ENCODE data around the gene BLOC1S1. TPM values are rescaled to one million over a fixed set of nuclear protein-coding genes. Genes with fewer than 3 reads are reported as not detected.

BLOC1S1 gene
- total and polyA plus RNA-seq, 9 of the 15 experiments (the other 6 are each of a cell fraction or from before 2014, with no cell fraction given) = 75.2 to 161 (median 98.8) TPM

- no peaks in the 10 kb centered on the region for H3K27me3 ChIP-seq (ENCODE audit: control insufficient read depth in 2 of 2, insufficient read depth in 2 of 2, low read length in 2 of 2)
- peaks cover 6% of the 10 kb centered on the region for H3K79me2 ChIP-seq (ENCODE audit: control insufficient read depth, insufficient read depth, low read length)
- WGBS (ENCODE audit: insufficient coverage, low coverage, missing lambda C conversion rate) = 72% methylated on average over 13 of the region's 14 CpGs
- no peaks in the 10 kb centered on the region for H3K9me1 ChIP-seq (ENCODE audit: control insufficient read depth, insufficient read depth, low read length)
- ChIA-PET CTCF (ENCODE audit: low intra/inter-chr PET ratio) (interaction anchor here (1.2 kb wide), 1 partner anchor 532 kb away, joined by 4 read pairs; no protein-coding TSS in a partner anchor), POLR2A (interaction anchor here (0.6 to 1.9 kb wide), 4 partner anchors 10 to 615 kb away, joined by 3 to 6 read pairs (median 4); no protein-coding TSS in a partner anchor)
- H4K20me1 ChIP-seq (replicated peaks; ENCODE audit: control insufficient read depth, insufficient read depth, low read length) = peaks cover 13% of the 10 kb centered on the region; the same call in 1 of the 2 replicates
- H3K4me1 ChIP-seq (replicated peaks in 1 of 2; ENCODE audit: control insufficient read depth in 2 of 2, insufficient read depth in 2 of 2, low read length in 2 of 2) = peaks cover 15 to 25% of the 10 kb centered on the region in 2 experiments; a peak in 4 of 5 replicates
- H2AFZ ChIP-seq (ENCODE audit: low read depth, low read length) = no peak overlapping the region
- BruUV-seq (replicated peaks) = no TSS peak
- no peak overlapping the region; a peak in 1 of 4 replicates for H3K9ac ChIP-seq (ENCODE audit: insufficient read depth in 1 of 2, low read depth in 2 of 2, low read length in 2 of 2)
- H3K9me3 ChIP-seq (replicated peaks; ENCODE audit: control insufficient read depth, insufficient read depth, low read depth, low read length) = no peaks in the 10 kb centered on the region
- intact Hi-C loops (cut with micrococcal nuclease) (loop anchor here (1.0 kb wide), 1 partner anchor 40 kb away; a partner anchor contains a TSS), in situ Hi-C loops (cut with MboI) (no loop called here)
- FAIRE-seq = no peak
- peaks cover 35% of the 10 kb centered on the region for H3K36me3 ChIP-seq (ENCODE audit: control insufficient read depth, insufficient read depth, low read length)
- no peak overlapping the region for H3K27ac ChIP-seq (ENCODE audit: extremely low read depth, low read depth, low read length)
- DNase-seq (ENCODE audit: extremely low read depth in 1 of 4, low spot score in 3 of 4) = no peak
- TF ChIP-seq TCFL5 (CRISPR knock-in tag; conservative IDR thresholded peaks at IDR 0.05) = no peak
- TF ChIP-seq POLR2AphosphoS5 (IDR thresholded peaks at IDR 0.05; ENCODE audit: control insufficient read depth, insufficient read depth, low read depth, low read length) = no peak
- no peak for TF ChIP-seq RBM15 (IDR thresholded peaks at IDR 0.05; ENCODE audit: insufficient read depth, low read length)
- no peak for TF ChIP-seq NFATC3 (IDR thresholded peaks at IDR 0.05)
- peak; percentile 53; the same call in 1 of the 2 replicates for TF ChIP-seq POLR2G (IDR thresholded peaks at IDR 0.05; ENCODE audit: low read depth, low read length)
- no peak for TF ChIP-seq FOXP1 (CRISPR knock-in tag; IDR thresholded peaks at IDR 0.05)
- TF ChIP-seq CREB3L1 (IDR thresholded peaks at IDR 0.05; ENCODE audit: borderline replicate concordance, low read depth) = no peak
- no peak for ATAC-seq
- H3K4me3 ChIP-seq = no peak overlapping the region
- H3K4me2 ChIP-seq (ENCODE audit: insufficient read depth, low read length) = no peak overlapping the region
Observed at GRCh38 chr12:55721601-55722213, 5.9 kb downstream of the BLOC1S1 start.
